ENCODE results near the gene BPGM. TPM values are rescaled to one million over a fixed set of nuclear protein-coding genes. Genes with fewer than 3 reads are reported as not detected.

Gene BPGM
- total and polyA plus RNA-seq, 9 of the 15 experiments (the other 6 are each of a cell fraction or from before 2014, with no cell fraction given): 14.1 to 46.1 (median 21.2) TPM

- 34% methylated on average over 8 of the region's 8 CpGs for WGBS (ENCODE audit: insufficient coverage, low coverage, missing lambda C conversion rate)
- Histone ChIP-seq H3K27ac (ENCODE audit: extremely low read depth, low read depth, low read length) (no peak overlapping the region), H3K4me2 (ENCODE audit: insufficient read depth, low read length) (peak overlapping the region; percentile 19; the same call in 1 of the 2 replicates), H4K20me1 (replicated peaks; ENCODE audit: control insufficient read depth, insufficient read depth, low read length) (no peaks in the 10 kb centered on the region), H3K4me1 (replicated peaks in 1 of 2; ENCODE audit: control insufficient read depth in 2 of 2, insufficient read depth in 2 of 2, low read length in 2 of 2) (peaks cover 0 to 7% of the 10 kb centered on the region in 2 experiments; a peak in 4 of 5 replicates), H3K9ac (ENCODE audit: insufficient read depth in 1 of 2, low read depth in 2 of 2, low read length in 2 of 2) (peak overlapping the region in 1 of 2 experiments; percentile 3; a peak in 1 of 4 replicates), H2AFZ (ENCODE audit: low read depth, low read length) (no peak overlapping the region), H3K9me3 (replicated peaks; ENCODE audit: control insufficient read depth, insufficient read depth, low read depth, low read length) (no peaks in the 10 kb centered on the region; the same call in 1 of the 2 replicates), H3K27me3 (ENCODE audit: control insufficient read depth in 2 of 2, insufficient read depth in 2 of 2, low read length in 2 of 2) (no peaks in the 10 kb centered on the region), H3K9me1 (ENCODE audit: control insufficient read depth, insufficient read depth, low read length) (no peaks in the 10 kb centered on the region), H3K4me3 (no peak overlapping the region), H3K36me3 (ENCODE audit: control insufficient read depth, insufficient read depth, low read length) (peaks cover 2% of the 10 kb centered on the region; the same call in 1 of the 3 replicates), H3K79me2 (ENCODE audit: control insufficient read depth, insufficient read depth, low read length) (no peaks in the 10 kb centered on the region)
- TF ChIP-seq FOXA3 (CRISPR knock-in tag; conservative IDR thresholded peaks at IDR 0.05 in 1 of 2, IDR thresholded peaks at IDR 0.05 in 1 of 2) (peak in 1 of 2 experiments; percentile 45; a peak in 1 of 4 replicates), MXI1 (IDR thresholded peaks at IDR 0.05; ENCODE audit: low read depth, low read length) (no peak), HMBOX1 (IDR thresholded peaks at IDR 0.05) (peak; percentile 40; the same call in 1 of the 2 replicates), ZBTB49 (CRISPR knock-in tag; IDR thresholded peaks at IDR 0.05; ENCODE audit: borderline replicate concordance) (no peak), SPI1 (IDR thresholded peaks at IDR 0.05; ENCODE audit: borderline replicate concordance, low read depth, low read length) (peak; percentile 68), CBFA2T3 (IDR thresholded peaks at IDR 0.05) (peak; percentile 35; the same call in 1 of the 2 replicates), MAFG (tag; conservative IDR thresholded peaks at IDR 0.05) (no peak), NFIC (IDR thresholded peaks at IDR 0.05) (peak; percentile 89), KAT8 (IDR thresholded peaks at IDR 0.05; ENCODE audit: low read depth) (no peak), NR2C1 (IDR thresholded peaks at IDR 0.05) (no peak), NR2C1 (tag; IDR thresholded peaks at IDR 0.05) (peak; percentile 46; the same call in 1 of the 2 replicates), ZKSCAN1 (IDR thresholded peaks at IDR 0.05; ENCODE audit: low read depth, low read length) (no peak), CBFA2T2 (conservative IDR thresholded peaks at IDR 0.05) (peak; percentile 24; the same call in 1 of the 2 replicates), SMARCE1 (IDR thresholded peaks at IDR 0.05) (peak; percentile 26; the same call in 1 of the 2 replicates), KDM2B (CRISPR knock-in tag; IDR thresholded peaks at IDR 0.05) (no peak), GABPA (tag; conservative IDR thresholded peaks at IDR 0.05; ENCODE audit: low read depth) (peak; percentile 11; the same call in 1 of the 2 replicates), TAL1 (IDR thresholded peaks at IDR 0.05) (no peak), ZNF436 (CRISPR knock-in tag; IDR thresholded peaks at IDR 0.05) (no peak), ZNF165 (CRISPR knock-in tag; IDR thresholded peaks at IDR 0.05; ENCODE audit: borderline replicate concordance) (no peak)
- TF ChIP-seq, protein P1, sequence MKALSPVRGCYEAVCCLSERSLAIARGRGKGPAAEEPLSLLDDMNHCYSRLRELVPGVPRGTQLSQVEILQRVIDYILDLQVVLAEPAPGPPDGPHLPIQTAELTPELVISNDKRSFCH (CRISPR knock-in tag; IDR thresholded peaks at IDR 0.05): no peak
- TF ChIP-seq, protein P1 (tag; IDR thresholded peaks at IDR 0.05): peak; percentile 70; the same call in 1 of the 2 replicates
- ATAC-seq (peak; percentile 87), FAIRE-seq (peak; percentile 63), DNase-seq (ENCODE audit: extremely low read depth in 1 of 4, low spot score in 3 of 4) (peak in 1 of 4 experiments; percentile 50)
- CTCF ChIA-PET (ENCODE audit: low intra/inter-chr PET ratio): no interaction called here
- POLR2A ChIA-PET: interaction anchor here (0.6 to 2.3 kb wide), 5 partner anchors 9 to 34 kb away, joined by 3 to 14 read pairs (median 3); no protein-coding TSS in a partner anchor
- in situ Hi-C loops (cut with MboI): loop anchor here (25.0 kb wide), 1 partner anchor 1292 kb away; no protein-coding TSS in a partner anchor
- intact Hi-C loops (cut with micrococcal nuclease): no loop called here
- BruUV-seq (replicated peaks): no TSS peak
Observed at GRCh38 chr7:134669845-134670373, 23.3 kb downstream of the BPGM start.

All from K562 (cell line).